Neural progenitor cell (in vitro differentiated cells): Measurements from ENCODE around the gene ELAVL3.

Source experiments
- CTCF ChIP-seq: fragments of 200-600 bp; sonication (generic); IDR thresholded peaks from 2 replicates; pipeline ENCODE4 v1.5.1; 2017; ENCODE audit warnings: antibody characterized with exemption, mild to moderate bottlenecking
- EZH2 ChIP-seq: fragments of 200-600 bp; sonication (generic); IDR thresholded peaks from 2 replicates; pipeline ENCODE4 v1.6.1; 2017; ENCODE audit warnings: antibody characterized with exemption, mild to moderate bottlenecking, moderate library complexity
- EZH2phosphoT487 ChIP-seq: fragments of 200-600 bp; sonication (generic); IDR thresholded peaks from 2 replicates; pipeline ENCODE4 v1.6.1; 2017; ENCODE audit warnings: antibody characterized with exemption

- no peak for TF ChIP-seq CTCF
- no peak for TF ChIP-seq EZH2
- TF ChIP-seq EZH2phosphoT487 = no peak
Observed at GRCh38 chr19:11495885-11496284, 15.0 kb upstream of the ELAVL3 start.
